ENCODE data around the gene TMEM63A.
"Not testable (repeated sequence)": the region's sequence is repeated elsewhere in the genome, so short reads cannot be mapped to it uniquely, and the experiment has no call there.

The TMEM63A gene

DNA sequence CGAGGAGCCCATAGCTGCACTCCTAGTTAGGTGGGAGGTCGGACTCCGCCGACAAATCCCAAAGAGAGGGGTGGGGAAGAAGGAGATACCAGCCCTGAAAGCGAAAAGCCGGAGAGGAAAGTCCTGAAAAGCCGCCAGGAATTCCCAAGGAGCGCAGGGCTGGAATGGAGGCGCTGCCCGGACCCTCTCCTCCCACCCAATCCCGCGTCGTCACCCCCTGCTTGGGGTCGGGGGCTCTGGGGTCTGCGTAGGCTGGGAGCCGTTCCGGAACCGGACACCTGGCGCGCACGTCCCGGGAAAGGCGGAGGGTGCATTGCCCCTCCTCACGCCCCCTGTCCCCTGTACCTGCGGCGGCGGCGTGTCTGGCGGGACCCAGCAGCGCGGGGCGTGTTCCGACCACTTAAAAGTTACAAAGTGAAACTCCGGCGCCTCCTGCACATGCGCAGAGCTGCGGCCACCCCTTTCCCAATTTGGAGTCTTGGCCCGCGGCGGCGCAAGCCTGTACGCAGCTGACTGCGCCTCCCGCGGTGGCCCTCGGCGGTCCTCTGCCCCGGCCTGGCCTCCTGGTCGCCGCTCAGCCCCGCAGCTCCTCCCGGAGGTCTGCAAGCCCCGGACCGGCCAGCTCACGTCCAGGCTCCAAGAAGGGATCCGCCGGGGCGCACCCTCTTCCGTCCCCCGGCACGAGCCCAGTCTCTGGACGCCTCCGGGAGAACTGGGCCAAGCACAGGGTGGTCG, at the start of gene TMEM63A:
Gene TMEM63A (minus strand): TSS at position 422 of the 735 bp plus-strand sequence. CDS start 4,800 bp downstream, outside the sequence.
- peak within 1 kb of the TSS; percentile 88 for H3K27ac ChIP-seq
- TF ChIP-seq, protein P1, sequence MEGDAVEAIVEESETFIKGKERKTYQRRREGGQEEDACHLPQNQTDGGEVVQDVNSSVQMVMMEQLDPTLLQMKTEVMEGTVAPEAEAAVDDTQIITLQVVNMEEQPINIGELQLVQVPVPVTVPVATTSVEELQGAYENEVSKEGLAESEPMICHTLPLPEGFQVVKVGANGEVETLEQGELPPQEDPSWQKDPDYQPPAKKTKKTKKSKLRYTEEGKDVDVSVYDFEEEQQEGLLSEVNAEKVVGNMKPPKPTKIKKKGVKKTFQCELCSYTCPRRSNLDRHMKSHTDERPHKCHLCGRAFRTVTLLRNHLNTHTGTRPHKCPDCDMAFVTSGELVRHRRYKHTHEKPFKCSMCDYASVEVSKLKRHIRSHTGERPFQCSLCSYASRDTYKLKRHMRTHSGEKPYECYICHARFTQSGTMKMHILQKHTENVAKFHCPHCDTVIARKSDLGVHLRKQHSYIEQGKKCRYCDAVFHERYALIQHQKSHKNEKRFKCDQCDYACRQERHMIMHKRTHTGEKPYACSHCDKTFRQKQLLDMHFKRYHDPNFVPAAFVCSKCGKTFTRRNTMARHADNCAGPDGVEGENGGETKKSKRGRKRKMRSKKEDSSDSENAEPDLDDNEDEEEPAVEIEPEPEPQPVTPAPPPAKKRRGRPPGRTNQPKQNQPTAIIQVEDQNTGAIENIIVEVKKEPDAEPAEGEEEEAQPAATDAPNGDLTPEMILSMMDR (conservative IDR thresholded peaks at IDR 0.05; ENCODE audit: low read depth) = peak; percentile 50
- POLR2A ChIA-PET (ENCODE audit: low non-redundant PET) = interaction anchor here (0.6 to 2.4 kb wide), 3 partner anchors 37 to 105 kb away, joined by 3 to 22 read pairs (median 5); partner anchors contain the start of genes PYCR2 and SRP9
- peak; percentile 97 for DNase-seq (ENCODE audit: low spot score)
- CTCF ChIA-PET = interaction anchor here (0.5 to 2.0 kb wide), 19 partner anchors 15 to 408 kb away, joined by 3 to 11 read pairs (median 4); partner anchors contain the start of genes PYCR2 and SRP9

DNA sequence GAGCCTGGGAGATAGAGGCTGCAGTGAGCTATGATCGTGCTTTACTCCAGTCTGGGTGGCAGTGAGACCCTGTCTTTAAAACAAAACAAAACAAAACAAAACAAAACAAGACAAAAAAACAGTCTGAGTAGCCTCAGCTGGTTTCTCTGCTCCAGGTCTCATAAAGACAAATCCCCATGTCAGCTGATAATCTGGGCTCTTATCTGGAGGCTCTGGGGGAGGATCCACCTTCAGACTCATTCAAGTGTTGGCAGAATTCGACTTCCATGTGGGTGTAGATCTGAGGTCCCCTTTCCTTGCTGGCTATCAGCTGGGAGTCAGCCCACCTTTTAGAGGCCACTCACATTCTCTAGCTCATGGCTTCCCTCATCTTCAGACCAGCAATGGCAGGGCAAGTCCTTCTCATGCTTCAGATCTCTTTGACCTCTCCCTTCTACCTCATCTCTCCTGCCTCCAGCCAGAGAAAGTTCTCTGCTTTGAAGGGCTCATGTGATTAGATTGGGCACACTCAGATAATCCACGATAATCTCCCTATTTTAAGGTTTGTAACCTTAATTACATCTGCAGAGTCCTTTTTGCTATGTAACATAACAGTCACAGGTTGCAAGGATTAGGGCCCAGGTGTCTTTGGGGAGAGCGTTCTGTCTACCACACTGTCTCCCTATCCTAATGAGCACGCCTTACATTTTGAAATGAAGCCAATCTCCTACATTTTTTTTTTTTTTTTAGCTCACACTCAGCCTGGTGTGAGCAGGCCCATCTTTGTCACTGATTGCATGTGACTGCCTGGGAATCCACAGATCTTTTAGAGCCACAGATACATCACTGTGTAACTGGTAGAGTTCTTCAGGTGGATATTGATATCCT, 49.3 kb upstream of the TMEM63A start:
- POLR2A ChIA-PET (ENCODE audit: low non-redundant PET) = interaction anchor here (0.5 kb wide), 1 partner anchor 1007 kb away, joined by 13 read pairs; no protein-coding TSS in a partner anchor
- H3K27ac ChIP-seq = no peak overlapping the region

DNA sequence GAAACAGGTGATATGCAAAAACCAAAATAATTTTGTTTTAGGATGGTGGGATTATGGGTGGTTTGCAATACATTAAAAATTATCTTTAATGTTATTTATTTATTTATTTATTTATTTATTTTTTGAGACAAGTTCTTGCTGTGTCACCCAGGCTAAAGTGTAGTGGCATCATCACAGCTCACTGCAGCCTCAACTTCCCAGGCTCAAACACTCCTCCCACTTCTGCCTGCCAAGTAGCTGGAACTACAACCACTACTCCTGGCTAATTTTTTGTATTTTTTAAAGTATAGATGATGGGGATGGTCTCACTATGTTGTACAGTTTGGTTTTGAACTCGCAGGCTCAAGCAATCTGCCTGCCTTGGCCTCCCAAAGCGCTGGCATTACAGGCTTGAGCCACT, 48.4 kb upstream of the TMEM63A start:
- POLR2A ChIA-PET (ENCODE audit: low non-redundant PET) = no interaction called here
- H3K27ac ChIP-seq = no peak overlapping the region
- no peak for DNase-seq (ENCODE audit: low spot score)
- CTCF ChIA-PET = interaction anchor here (0.5 to 0.7 kb wide), 2 partner anchors 24 to 251 kb away, joined by 3 to 5 read pairs; no protein-coding TSS in a partner anchor
- TF ChIP-seq, protein P1 (conservative IDR thresholded peaks at IDR 0.05; ENCODE audit: low read depth) = no peak

More for the DNA sequence above, 49.3 kb upstream of the TMEM63A start:
- TF ChIP-seq, protein P1 (conservative IDR thresholded peaks at IDR 0.05; ENCODE audit: low read depth) = no peak
- no peak for DNase-seq (ENCODE audit: low spot score)
- CTCF ChIA-PET = interaction anchor here (0.6 to 1.7 kb wide), 6 partner anchors 23 to 472 kb away, joined by 3 to 9 read pairs (median 4); no protein-coding TSS in a partner anchor

GRCh38 chr1:225929462-225929861, 47.3 kb upstream of the TMEM63A start:
- CTCF ChIA-PET = interaction anchor here (0.7 kb wide), 1 partner anchor 10 kb away, joined by 3 read pairs; no protein-coding TSS in a partner anchor
- POLR2A ChIA-PET (ENCODE audit: low non-redundant PET); H3K27ac ChIP-seq: not testable (repeated sequence)

GRCh38 chr1:225928186-225929175, 46.3 kb upstream of the TMEM63A start:
- no peak overlapping the region for H3K27ac ChIP-seq
- ChIA-PET CTCF (interaction anchor here (0.6 to 0.7 kb wide), 2 partner anchors 9 to 197 kb away, joined by 3 read pairs; no protein-coding TSS in a partner anchor), POLR2A (ENCODE audit: low non-redundant PET) (no interaction called here)
- no peak for DNase-seq (ENCODE audit: low spot score)
- TF ChIP-seq, protein P1 (conservative IDR thresholded peaks at IDR 0.05; ENCODE audit: low read depth) = no peak

More at GRCh38 chr1:225929462-225929861, 47.3 kb upstream of the TMEM63A start:
- not testable (repeated sequence) for DNase-seq (ENCODE audit: low spot score)

GRCh38 chr1:225926551-225927113, 44.5 kb upstream of the TMEM63A start:
- ChIA-PET CTCF (no interaction called here), POLR2A (ENCODE audit: low non-redundant PET) (no interaction called here)
- no peak for DNase-seq (ENCODE audit: low spot score)
- H3K27ac ChIP-seq = 0 out of 2 replicates have a peak overlapping the region, but pooled peaks have one; percentile 5
- TF ChIP-seq, protein P1 (conservative IDR thresholded peaks at IDR 0.05; ENCODE audit: low read depth) = no peak
